K562 treated with DMSO at 1 percent for 48 hours (cell line): ENCODE measurements around the gene NME8. TPM values are rescaled to one million over a fixed set of nuclear protein-coding genes. Genes with fewer than 3 reads are reported as not detected.

Experiments used
- total RNA-seq: library from RNA; unstranded; fragments of 300-600 nt; gene quantifications from 2 replicates; pipeline ENCODE4 v1.2.3, GENCODE V29; 2022; ENCODE audit warnings: low replicate concordance; ENCODE audit errors: extremely low read depth

NME8 gene, protein sequence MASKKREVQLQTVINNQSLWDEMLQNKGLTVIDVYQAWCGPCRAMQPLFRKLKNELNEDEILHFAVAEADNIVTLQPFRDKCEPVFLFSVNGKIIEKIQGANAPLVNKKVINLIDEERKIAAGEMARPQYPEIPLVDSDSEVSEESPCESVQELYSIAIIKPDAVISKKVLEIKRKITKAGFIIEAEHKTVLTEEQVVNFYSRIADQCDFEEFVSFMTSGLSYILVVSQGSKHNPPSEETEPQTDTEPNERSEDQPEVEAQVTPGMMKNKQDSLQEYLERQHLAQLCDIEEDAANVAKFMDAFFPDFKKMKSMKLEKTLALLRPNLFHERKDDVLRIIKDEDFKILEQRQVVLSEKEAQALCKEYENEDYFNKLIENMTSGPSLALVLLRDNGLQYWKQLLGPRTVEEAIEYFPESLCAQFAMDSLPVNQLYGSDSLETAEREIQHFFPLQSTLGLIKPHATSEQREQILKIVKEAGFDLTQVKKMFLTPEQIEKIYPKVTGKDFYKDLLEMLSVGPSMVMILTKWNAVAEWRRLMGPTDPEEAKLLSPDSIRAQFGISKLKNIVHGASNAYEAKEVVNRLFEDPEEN
- total RNA-seq, result not detected in 2 replicates

GRCh38 chr7:37848297-37848696 is at the start of gene NME8:
TSS of gene NME8 (plus strand) at chr7:37848597. CDS start at chr7:37850267, 1,670 bp downstream.

DNA sequence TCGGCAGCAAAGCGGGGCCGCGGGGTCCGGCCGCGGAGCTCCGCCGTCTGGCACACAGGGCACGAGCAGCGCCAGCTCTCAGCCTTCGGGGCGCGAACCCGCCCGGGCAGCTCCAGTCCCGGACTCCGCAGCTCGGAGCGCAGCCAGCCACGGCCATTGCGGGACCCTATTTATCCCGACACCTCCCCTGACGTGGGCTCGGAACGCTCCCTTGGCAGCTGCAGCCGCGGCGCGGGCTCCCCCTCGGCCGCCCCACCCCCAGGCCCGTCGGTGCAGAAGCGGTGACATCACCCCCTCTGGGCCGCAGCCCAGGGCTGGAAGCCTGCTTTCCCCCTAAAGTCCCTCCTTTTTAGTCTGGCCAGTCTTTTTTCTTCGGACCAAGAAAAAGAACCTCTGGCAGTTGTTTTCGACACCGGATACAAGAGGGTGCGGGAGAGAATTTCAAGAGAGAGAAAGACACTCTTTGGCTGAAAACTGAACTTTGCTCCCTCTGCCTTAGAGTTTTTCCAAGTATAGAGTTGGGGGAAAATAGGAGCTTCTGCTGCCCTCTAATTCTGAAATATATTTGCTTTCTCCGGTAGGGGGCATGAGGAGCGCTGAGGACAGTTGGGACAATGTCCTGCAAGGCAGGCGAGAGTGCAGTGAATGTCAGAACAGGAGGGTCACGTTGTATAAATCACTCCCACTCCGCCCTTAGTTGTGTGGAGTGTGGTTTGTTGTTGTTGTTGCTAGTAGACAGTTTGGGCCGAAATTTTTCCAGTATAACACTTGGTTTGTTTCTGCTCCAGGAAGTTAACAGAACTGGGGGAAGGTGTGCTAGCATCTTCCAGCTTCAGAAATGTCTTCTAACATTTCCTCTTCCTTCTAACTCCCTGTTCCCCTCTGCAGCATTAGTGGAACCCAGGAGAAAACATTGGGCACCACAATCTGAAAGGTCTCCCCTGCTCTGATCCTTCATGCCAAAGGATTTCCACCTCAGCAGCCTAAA is 68.6 kb downstream of the NME8 start, which contains the start of gene SFRP4:
TSS of gene SFRP4 (minus strand) at position 145 of the 988 bp plus-strand sequence. CDS start 280 bp downstream, outside the sequence.

GRCh38 chr7:37920305-37920848 is 72.0 kb downstream of the NME8 start, which contains the start of gene EPDR1:
TSS of gene EPDR1 (plus strand) at chr7:37920640. CDS start at chr7:37920940, 300 bp downstream.

Other genes with a start within 250 kb of the NME8 start
- not detected in 2 replicates for gene GPR141, start 164.8 kb upstream of the NME8 start, total RNA-seq
- gene SFRP4, start 68.2 kb downstream of the NME8 start, total RNA-seq, result not detected in 2 replicates
- not detected in 2 replicates for gene EPDR1, start 72.0 kb downstream of the NME8 start, total RNA-seq